ENCODE measurements around the gene MKNK1. TPM values are rescaled to one million over a fixed set of nuclear protein-coding genes. Genes with fewer than 3 reads are reported as not detected.

The MKNK1 gene
- total and polyA plus RNA-seq, 2 of the 8 experiments (the other 6 are each of a cell fraction or from before 2014, with no cell fraction given) = 13.9 to 21.5 TPM

DNA sequence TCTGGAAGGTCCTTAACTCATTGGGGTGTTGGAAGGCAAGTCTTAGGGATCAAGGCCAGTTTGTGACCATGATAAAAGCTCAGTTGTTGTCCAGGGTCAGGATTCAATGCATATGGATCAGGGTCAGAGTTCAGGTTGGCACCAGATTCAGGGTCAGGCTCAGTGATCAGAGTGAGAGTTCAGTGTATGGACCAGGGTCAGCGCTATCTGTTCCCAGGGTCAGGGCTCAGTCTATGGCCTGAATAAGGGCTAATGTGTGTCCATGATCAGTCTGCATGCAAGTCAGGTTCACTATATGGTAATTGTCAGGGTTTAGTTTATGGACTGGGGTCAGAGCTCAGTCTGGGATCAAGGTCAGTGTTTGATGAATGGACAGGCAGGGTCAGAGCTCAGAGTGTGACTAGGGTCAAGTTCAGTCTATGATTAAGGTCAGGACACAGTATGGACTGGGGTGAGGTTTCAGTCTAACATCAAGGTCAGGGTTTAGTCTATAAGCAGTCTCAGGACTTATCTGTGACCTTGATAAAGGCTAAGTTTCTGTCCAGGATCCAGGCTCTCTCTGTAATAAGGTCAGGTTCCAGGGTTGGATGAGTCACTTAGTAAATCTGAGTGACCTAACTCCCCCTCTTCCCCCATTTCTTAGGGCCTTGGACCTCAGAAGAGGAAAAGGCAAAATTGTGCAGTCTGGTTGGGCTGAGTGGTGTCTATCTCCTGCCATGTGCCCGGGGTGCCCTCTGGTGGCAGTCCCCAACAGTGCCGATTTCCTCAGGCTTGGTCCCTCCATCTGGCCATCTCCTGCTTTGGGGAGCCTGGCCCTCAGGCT is 76.4 kb downstream of the MKNK1 start (continued):
- TF ChIP-seq, protein P1, sequence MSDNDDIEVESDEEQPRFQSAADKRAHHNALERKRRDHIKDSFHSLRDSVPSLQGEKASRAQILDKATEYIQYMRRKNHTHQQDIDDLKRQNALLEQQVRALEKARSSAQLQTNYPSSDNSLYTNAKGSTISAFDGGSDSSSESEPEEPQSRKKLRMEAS (IDR thresholded peaks at IDR 0.05) = peak; percentile 78
- no peak for TF ChIP-seq TAF1 (IDR thresholded peaks at IDR 0.05; ENCODE audit: low read depth, low read length)
- TF ChIP-seq, protein P2, sequence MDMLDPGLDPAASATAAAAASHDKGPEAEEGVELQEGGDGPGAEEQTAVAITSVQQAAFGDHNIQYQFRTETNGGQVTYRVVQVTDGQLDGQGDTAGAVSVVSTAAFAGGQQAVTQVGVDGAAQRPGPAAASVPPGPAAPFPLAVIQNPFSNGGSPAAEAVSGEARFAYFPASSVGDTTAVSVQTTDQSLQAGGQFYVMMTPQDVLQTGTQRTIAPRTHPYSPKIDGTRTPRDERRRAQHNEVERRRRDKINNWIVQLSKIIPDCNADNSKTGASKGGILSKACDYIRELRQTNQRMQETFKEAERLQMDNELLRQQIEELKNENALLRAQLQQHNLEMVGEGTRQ (IDR thresholded peaks at IDR 0.05; ENCODE audit: low read length) = no peak
- no peak for TF ChIP-seq JUN (IDR thresholded peaks at IDR 0.05; ENCODE audit: low read depth, low read length)
- TF ChIP-seq ASH2L (IDR thresholded peaks at IDR 0.05; ENCODE audit: low read length) = no peak
- TF ChIP-seq TBP (IDR thresholded peaks at IDR 0.05; ENCODE audit: low read depth, low read length) = 0 out of 2 replicates have a peak, but pooled peaks have one; percentile 21
- TF ChIP-seq RBBP5 (IDR thresholded peaks at IDR 0.05; ENCODE audit: borderline replicate concordance, low read depth, low read length) = no peak
- TF ChIP-seq SUZ12 (IDR thresholded peaks at IDR 0.05; ENCODE audit: low read length) = no peak
- peak; percentile 55; the same call in 1 of the 2 replicates for TF ChIP-seq JUND (IDR thresholded peaks at IDR 0.05; ENCODE audit: low read length)
- TF ChIP-seq TEAD4 (IDR thresholded peaks at IDR 0.05; ENCODE audit: low read depth, low read length) = no peak
- TF ChIP-seq BACH1 (IDR thresholded peaks at IDR 0.05; ENCODE audit: low read length) = no peak
- no peak for TF ChIP-seq SP4 (IDR thresholded peaks at IDR 0.05; ENCODE audit: low read length)

All from H1 (cell line).